HG02943 (cell line): ENCODE measurements around the gene PDGFRB.

Experiments
- ATAC-seq: cut with Tn5 transposase; IDR thresholded peaks from one replicate; pipeline ENCODE4 v1.9.1; 2021; ENCODE audit warnings: mild to moderate bottlenecking, low read depth, moderate library complexity; ENCODE audit not compliant: unreplicated experiment

Gene PDGFRB

DNA sequence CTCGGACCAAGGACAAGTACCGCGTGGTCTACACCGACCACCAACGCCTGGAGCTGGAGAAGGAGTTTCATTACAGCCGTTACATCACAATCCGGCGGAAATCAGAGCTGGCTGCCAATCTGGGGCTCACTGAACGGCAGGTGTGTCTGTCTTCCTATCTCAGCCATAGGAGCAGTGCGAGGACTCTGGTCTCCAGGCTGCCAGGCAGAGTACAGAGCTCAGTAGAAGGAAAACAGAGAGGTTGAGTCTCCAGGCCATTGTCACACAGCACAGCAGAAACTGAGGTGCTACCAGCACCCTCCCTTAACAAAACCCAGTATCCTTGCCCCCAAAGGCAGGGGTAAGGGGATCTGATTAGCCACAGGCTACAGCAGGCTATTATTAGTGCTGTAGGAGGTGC is 27.1 kb upstream of the PDGFRB start:
- ATAC-seq, result no peak

- ATAC-seq, result no peak
Observed at GRCh38 chr5:150181766-150182545, 26.3 kb upstream of the PDGFRB start.

GRCh38 chr5:150181027-150181426 is 25.4 kb upstream of the PDGFRB start:
- ATAC-seq, result no peak

- no peak for ATAC-seq
Observed at GRCh38 chr5:150180241-150181026, 24.8 kb upstream of the PDGFRB start.

- no peak for ATAC-seq
Observed at GRCh38 chr5:150179019-150179620, 23.5 kb upstream of the PDGFRB start.

- ATAC-seq, result no peak
Observed at GRCh38 chr5:150178262-150178661, 22.6 kb upstream of the PDGFRB start.

GRCh38 chr5:150177721-150178120 is 22.1 kb upstream of the PDGFRB start:
- no peak for ATAC-seq

- no peak for ATAC-seq
Observed at GRCh38 chr5:150176745-150177477, 21.3 kb upstream of the PDGFRB start.

- ATAC-seq, result no peak
Observed at GRCh38 chr5:150175536-150175935, 19.9 kb upstream of the PDGFRB start.

GRCh38 chr5:150175076-150175475 is 19.4 kb upstream of the PDGFRB start:
- no peak for ATAC-seq

DNA sequence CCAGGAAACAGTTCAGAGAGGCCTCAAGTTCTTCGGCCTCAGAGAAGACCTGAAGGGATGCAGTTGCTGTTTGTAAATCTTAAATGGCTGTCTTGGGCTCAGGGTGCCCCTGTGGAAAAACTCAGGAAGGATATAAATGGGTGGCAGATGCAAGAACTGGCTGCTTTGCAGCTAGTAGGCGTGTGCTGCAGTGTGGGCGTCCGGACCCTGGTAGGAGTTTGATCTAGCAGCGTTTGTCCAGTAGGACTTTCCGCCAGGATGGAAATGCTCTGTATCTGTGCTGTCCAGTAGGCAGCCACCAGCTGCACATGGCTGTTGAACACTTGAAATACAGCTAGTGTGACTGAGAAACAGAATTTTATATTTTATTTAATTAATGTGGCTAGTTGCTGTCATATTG is 18.6 kb upstream of the PDGFRB start:
- ATAC-seq, result no peak

DNA sequence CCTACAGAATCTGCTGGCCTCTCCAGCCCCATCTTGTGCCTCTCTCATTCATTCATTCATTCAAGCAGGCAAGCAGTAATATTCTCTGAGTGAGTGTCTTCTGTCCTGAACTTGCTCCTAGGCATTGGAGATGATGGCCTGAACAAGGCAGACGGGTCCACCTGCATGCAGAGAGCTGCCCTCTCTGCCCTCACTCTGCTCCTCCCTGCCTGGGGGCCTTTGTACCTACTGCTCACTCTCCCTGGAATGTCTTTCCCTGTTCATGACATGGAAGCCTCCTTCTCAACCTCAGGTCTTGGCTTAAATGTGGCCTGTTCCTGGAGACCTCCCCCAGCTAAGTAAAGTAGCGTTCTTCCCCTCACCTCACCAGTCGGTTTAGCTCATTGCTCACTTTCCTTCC is 17.5 kb upstream of the PDGFRB start:
- no peak for ATAC-seq

GRCh38 chr5:150172556-150172955 is 16.9 kb upstream of the PDGFRB start:
- no peak for ATAC-seq

- ATAC-seq, result no peak
Observed at GRCh38 chr5:150172145-150172544, 16.5 kb upstream of the PDGFRB start.

DNA sequence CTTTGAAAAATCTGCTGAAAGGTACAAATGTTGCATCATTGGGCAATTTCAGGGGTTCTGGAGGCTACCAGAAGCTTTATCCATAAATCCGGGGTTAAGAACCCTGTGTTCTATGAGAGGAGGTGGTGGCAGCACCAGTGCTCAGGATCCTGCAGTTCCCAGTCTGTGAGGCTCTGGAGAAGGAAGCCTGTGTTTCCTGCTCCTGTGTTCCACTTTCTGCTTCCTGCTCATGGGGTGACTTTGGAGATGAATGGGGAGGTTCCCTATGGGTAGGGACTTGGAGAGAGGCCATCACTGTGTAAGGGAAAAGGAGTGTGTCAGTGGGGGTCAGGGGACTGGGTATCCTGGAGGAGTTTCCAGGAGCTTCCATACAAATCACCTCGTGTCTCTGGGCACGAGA is 13.2 kb upstream of the PDGFRB start:
- ATAC-seq, result no peak

GRCh38 chr5:150167908-150168307 is 12.3 kb upstream of the PDGFRB start:
- no peak for ATAC-seq

DNA sequence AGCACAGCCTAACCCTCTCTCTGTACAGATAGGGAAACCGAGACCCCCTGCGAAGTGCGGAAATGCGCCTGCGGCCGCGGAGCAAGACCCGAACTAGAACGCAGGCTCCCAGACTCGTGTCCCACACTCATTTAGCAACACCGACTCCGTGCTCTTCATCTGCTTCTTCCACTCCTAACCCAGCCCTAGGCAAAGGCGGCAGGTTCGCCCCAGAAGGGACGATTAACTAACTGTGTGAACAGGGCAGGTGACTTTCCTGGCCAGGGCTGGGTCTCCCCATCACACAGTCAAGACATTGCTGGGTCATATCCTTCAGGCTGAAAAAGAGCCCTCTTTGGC is 11.8 kb upstream of the PDGFRB start:
- ATAC-seq, result no peak

DNA sequence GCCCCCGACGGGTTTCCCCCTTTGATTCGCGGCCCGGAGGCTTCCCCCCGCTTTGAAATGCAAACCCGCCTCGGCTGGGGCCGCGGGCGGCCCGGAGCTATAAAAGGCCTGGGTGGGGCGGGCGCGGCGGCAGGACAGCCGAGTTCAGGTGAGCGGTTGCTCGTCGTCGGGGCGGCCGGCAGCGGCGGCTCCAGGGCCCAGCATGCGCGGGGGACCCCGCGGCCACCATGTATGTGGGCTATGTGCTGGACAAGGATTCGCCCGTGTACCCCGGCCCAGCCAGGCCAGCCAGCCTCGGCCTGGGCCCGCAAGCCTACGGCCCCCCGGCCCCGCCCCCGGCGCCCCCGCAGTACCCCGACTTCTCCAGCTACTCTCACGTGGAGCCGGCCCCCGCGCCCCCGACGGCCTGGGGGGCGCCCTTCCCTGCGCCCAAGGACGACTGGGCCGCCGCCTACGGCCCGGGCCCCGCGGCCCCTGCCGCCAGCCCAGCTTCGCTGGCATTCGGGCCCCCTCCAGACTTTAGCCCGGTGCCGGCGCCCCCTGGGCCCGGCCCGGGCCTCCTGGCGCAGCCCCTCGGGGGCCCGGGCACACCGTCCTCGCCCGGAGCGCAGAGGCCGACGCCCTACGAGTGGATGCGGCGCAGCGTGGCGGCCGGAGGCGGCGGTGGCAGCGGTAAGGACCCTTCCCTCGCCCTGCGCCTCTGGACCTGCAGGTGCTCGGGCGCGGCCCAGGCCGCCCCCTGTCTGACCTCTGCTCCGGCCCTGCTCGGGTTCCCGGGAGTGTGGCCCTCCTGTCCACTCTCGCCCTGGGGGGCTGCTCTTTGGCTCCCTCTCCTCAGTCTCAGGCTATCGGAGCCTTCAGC is 11.2 kb upstream of the PDGFRB start, which contains the start of gene CDX1:
Gene CDX1 (plus strand): TSS at position 129 of the 862 bp plus-strand sequence. CDS start 99 bp downstream, at position 228.
- no peak for ATAC-seq

DNA sequence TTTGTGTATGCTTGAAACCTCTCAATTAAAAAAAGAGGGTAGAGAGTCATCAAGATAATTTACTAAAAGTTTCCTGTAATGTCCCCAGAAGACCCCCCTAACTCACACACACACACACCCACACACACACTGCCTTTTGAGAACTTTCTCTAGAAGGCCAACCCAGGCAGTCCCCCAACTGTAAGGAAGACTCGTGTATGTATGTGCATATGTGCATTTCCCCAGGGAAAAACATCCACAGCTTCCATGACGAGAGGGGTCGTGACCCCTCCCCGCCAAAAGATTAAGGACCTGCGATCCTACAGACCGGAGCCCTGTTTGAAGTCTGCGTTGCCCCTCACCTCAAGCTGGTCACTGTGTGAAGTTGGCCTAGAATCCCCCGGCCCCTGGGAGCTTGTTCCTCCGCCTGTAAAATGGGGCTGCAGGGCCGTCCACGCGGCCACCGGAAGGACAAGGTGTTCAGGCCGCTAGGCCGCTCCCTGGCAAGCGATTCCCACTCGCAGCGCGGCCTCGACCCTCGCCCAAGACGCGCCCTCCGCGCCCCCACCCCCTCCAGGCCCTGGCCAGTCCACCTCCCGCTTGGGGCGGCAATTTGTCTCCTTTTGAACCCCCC is 10.5 kb upstream of the PDGFRB start:
- ATAC-seq, result no peak
